K562 (cell line): ENCODE data around the gene CEP19. TPM values are rescaled to one million over a fixed set of nuclear protein-coding genes. Genes with fewer than 3 reads are reported as not detected.

ENCODE experiments used
- MED1 ChIP-seq: sonication (generic); formaldehyde crosslinking; IDR thresholded peaks from 2 replicates; pipeline ENCODE4 v1.8.1; 2023; ENCODE audit warnings: missing genetic modification reagents, borderline replicate concordance
- TCF3 ChIP-seq: sonication (generic); formaldehyde crosslinking; IDR thresholded peaks from 2 replicates; pipeline ENCODE4 v1.4.0; 2020; ENCODE audit warnings: mild to moderate bottlenecking, missing genetic modification reagents
- ZNF75A ChIP-seq: fragments of 450-650 bp; formaldehyde crosslinking; IDR thresholded peaks from 2 replicates; pipeline ENCODE4 v1.4.0; 2020; ENCODE audit warnings: mild to moderate bottlenecking
- polyA plus RNA-seq, 8 experiments: library from polyadenylated mRNA; depleted of rRNA in 4 of 8; stranded (reverse) in 5 of 8; unstranded in 3 of 8; fragments of >200 nt; fragmentation: Nextera tagmentation in 2 of 8; fragmentation: Illumina TruSeq in 1 of 8; extraction: Ambion mirVana in 2 of 8; extraction: Trizol in 1 of 8; gene quantifications; 2 replicates each; pipeline versions ENCODE4 v1.2.1 to v1.2.3, GENCODE V29; 2011 to 2014; ENCODE audit warnings: inconsistent platforms in 1 of 8, missing spikeins in 1 of 8
- total RNA-seq, 7 experiments: library from RNA; depleted of rRNA in 6 of 7; stranded (reverse); fragments of >200 nt in 6 of 7; fragmentation: Illumina TruSeq in 2 of 7; extraction: Trizol in 2 of 7; gene quantifications; 2 replicates each; pipeline versions ENCODE4 v1.2.1 to v1.2.3, GENCODE V29; 2011 to 2021; ENCODE audit warnings: low replicate concordance in 1 of 7
- TF ChIP-seq, protein P1 (sequence below), 2 experiments: fragments of 450-650 bp in 1 of 2; sonication (generic) in 1 of 2; formaldehyde crosslinking in 1 of 2; IDR thresholded peaks; 2 replicates each; pipeline versions ENCODE4 v1.7.1 to v1.9.0; 2016 to 2022; ENCODE audit warnings: inconsistent platforms in 1 of 2, mild to moderate bottlenecking in 1 of 2, missing genetic modification reagents in 1 of 2
- TF ChIP-seq, protein P2 (sequence below): sonication (generic); formaldehyde crosslinking; IDR thresholded peaks from 2 replicates; pipeline ENCODE4 v1.5.0; 2020; ENCODE audit warnings: missing genetic modification reagents

Gene CEP19
- total and polyA plus RNA-seq, 9 of the 15 experiments (the other 6 are each of a cell fraction or from before 2014, with no cell fraction given): 2.5 to 4.5 (median 3.7) TPM

DNA sequence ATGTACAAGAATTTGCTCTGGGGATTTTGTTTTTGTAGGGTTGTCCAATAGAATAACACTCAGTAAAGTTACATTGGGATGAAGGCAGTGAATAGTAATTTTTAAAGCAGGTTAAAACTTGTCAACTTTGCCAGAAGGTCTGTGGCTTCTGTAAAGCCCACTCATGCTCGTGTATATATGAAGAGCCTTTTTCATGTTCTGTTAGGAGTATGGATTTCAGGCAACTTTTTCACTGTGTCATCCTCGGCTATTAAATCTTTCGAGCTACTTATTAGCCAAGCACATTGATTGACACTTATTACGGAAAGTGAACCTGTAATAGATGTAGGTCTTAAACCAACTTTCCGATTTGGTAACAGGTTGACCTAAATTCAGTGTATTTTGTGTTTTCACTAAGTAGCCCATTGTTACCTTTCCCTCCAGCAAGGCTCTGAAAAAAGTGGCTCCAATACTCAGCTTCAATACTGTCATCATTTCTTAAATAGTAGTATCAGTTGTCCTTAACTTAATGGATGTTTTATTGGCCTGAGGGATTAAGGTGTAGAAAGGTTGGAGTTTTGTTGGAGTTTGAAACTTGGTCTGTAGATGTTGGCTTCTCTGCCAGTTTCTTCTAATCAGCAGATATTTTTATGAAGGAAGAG lies 29.3 kb upstream of the CEP19 start (continued):
- TF ChIP-seq, protein P1, sequence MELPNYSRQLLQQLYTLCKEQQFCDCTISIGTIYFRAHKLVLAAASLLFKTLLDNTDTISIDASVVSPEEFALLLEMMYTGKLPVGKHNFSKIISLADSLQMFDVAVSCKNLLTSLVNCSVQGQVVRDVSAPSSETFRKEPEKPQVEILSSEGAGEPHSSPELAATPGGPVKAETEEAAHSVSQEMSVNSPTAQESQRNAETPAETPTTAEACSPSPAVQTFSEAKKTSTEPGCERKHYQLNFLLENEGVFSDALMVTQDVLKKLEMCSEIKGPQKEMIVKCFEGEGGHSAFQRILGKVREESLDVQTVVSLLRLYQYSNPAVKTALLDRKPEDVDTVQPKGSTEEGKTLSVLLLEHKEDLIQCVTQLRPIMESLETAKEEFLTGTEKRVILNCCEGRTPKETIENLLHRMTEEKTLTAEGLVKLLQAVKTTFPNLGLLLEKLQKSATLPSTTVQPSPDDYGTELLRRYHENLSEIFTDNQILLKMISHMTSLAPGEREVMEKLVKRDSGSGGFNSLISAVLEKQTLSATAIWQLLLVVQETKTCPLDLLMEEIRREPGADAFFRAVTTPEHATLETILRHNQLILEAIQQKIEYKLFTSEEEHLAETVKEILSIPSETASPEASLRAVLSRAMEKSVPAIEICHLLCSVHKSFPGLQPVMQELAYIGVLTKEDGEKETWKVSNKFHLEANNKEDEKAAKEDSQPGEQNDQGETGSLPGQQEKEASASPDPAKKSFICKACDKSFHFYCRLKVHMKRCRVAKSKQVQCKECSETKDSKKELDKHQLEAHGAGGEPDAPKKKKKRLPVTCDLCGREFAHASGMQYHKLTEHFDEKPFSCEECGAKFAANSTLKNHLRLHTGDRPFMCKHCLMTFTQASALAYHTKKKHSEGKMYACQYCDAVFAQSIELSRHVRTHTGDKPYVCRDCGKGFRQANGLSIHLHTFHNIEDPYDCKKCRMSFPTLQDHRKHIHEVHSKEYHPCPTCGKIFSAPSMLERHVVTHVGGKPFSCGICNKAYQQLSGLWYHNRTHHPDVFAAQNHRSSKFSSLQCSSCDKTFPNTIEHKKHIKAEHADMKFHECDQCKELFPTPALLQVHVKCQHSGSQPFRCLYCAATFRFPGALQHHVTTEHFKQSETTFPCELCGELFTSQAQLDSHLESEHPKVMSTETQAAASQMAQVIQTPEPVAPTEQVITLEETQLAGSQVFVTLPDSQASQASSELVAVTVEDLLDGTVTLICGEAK (IDR thresholded peaks at IDR 0.05): peak; percentile 75
- TF ChIP-seq, protein P1 (CRISPR knock-in tag; IDR thresholded peaks at IDR 0.05): no peak
- TF ChIP-seq, protein P2, sequence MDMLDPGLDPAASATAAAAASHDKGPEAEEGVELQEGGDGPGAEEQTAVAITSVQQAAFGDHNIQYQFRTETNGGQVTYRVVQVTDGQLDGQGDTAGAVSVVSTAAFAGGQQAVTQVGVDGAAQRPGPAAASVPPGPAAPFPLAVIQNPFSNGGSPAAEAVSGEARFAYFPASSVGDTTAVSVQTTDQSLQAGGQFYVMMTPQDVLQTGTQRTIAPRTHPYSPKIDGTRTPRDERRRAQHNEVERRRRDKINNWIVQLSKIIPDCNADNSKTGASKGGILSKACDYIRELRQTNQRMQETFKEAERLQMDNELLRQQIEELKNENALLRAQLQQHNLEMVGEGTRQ (CRISPR knock-in tag): no peak
- TF ChIP-seq MED1 (CRISPR knock-in tag) (no peak), ZNF75A (CRISPR knock-in tag) (no peak), TCF3 (no peak)
